ENCODE measurements around the gene MTHFS. TPM values are rescaled to one million over a fixed set of nuclear protein-coding genes. Genes with fewer than 3 reads are reported as not detected.

MTHFS gene
- total RNA-seq, 4 donors from 2014 or later: 6.9 to 16.9 (median 16.3) TPM

- TF ChIP-seq EP300 (IDR thresholded peaks at IDR 0.05) (no peak), POLR2A (IDR thresholded peaks at IDR 0.05) (no peak)
- TF ChIP-seq, protein P1, sequence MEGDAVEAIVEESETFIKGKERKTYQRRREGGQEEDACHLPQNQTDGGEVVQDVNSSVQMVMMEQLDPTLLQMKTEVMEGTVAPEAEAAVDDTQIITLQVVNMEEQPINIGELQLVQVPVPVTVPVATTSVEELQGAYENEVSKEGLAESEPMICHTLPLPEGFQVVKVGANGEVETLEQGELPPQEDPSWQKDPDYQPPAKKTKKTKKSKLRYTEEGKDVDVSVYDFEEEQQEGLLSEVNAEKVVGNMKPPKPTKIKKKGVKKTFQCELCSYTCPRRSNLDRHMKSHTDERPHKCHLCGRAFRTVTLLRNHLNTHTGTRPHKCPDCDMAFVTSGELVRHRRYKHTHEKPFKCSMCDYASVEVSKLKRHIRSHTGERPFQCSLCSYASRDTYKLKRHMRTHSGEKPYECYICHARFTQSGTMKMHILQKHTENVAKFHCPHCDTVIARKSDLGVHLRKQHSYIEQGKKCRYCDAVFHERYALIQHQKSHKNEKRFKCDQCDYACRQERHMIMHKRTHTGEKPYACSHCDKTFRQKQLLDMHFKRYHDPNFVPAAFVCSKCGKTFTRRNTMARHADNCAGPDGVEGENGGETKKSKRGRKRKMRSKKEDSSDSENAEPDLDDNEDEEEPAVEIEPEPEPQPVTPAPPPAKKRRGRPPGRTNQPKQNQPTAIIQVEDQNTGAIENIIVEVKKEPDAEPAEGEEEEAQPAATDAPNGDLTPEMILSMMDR (IDR thresholded peaks at IDR 0.05): no peak
- peaks cover 0 to 12% (median 0%) of the 10 kb centered on the region in 4 donors for H3K9me3 ChIP-seq
- DNase-seq (ENCODE audit: low spot score in 2 of 2): no peak
- no peaks in the 10 kb centered on the region for H3K27me3 ChIP-seq
- H3K4me3 ChIP-seq: no peak overlapping the region
- no peaks in the 10 kb centered on the region for H3K36me3 ChIP-seq
- 82 to 87% methylated on average over 2 of the region's 2 CpGs for WGBS, 2 donors
- H3K4me1 ChIP-seq: no peaks in the 10 kb centered on the region
- no peak overlapping the region for H3K27ac ChIP-seq
These were observed 76.0 kb downstream of the MTHFS start for GRCh38 chr15:79820820-79821219.

GRCh38 chr15:79820176-79820575 is 76.6 kb downstream of the MTHFS start:
- H3K27ac ChIP-seq: no peak overlapping the region
- no peak overlapping the region for H3K4me3 ChIP-seq
- peaks cover 0 to 12% (median 0%) of the 10 kb centered on the region in 4 donors for H3K9me3 ChIP-seq
- H3K4me1 ChIP-seq: no peaks in the 10 kb centered on the region
- no peaks in the 10 kb centered on the region for H3K36me3 ChIP-seq
- no peak for DNase-seq (ENCODE audit: low spot score in 2 of 2)
- H3K27me3 ChIP-seq: no peaks in the 10 kb centered on the region
- TF ChIP-seq, protein P1 (IDR thresholded peaks at IDR 0.05): no peak
- TF ChIP-seq EP300 (IDR thresholded peaks at IDR 0.05) (no peak), POLR2A (IDR thresholded peaks at IDR 0.05) (no peak)

DNA sequence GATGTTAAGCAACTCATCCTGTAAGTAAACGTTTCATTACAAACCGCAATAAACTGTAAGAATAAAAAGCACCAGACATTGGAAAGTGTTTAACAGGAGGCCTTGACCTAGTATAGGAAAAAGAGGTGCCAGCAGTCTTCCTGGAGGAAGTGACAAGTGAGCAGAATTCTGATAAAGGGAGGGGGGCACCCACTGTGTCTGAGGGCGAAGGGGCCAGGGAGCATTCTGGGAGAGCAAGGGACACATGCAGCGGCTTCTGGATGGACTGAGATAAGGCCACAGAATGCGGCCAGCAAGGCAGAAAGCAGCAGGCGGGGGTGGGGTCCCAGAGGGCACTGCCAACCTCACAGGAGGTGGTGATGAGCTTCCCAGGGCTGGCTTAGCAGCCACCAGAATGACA is 80.2 kb downstream of the MTHFS start:
- 75 to 81% methylated on average over 6 of the region's 6 CpGs for WGBS, 2 donors
- Histone ChIP-seq H3K4me1 (peaks cover 0 to 9% (median 0%) of the 10 kb centered on the region in 4 donors), H3K4me3 (no peak overlapping the region), H3K36me3 (no peaks in the 10 kb centered on the region), H3K27ac (no peak overlapping the region), H3K9me3 (peaks cover 0 to 12% (median 0%) of the 10 kb centered on the region in 4 donors), H3K27me3 (no peaks in the 10 kb centered on the region)
- TF ChIP-seq EP300 (IDR thresholded peaks at IDR 0.05) (no peak), POLR2A (IDR thresholded peaks at IDR 0.05) (no peak)
- TF ChIP-seq, protein P1 (IDR thresholded peaks at IDR 0.05): no peak
- no peak for DNase-seq (ENCODE audit: low spot score in 2 of 2)

GRCh38 chr15:79815468-79815867 is 81.3 kb downstream of the MTHFS start:
- Histone ChIP-seq H3K4me1 (peaks cover 0 to 9% (median 0%) of the 10 kb centered on the region in 4 donors), H3K27me3 (no peaks in the 10 kb centered on the region), H3K36me3 (no peaks in the 10 kb centered on the region), H3K27ac (no peak overlapping the region), H3K4me3 (no peak overlapping the region), H3K9me3 (peaks cover 0 to 8% (median 0%) of the 10 kb centered on the region in 4 donors)
- 74 to 81% methylated on average over 5 of the region's 5 CpGs for WGBS, 2 donors
- DNase-seq (ENCODE audit: low spot score in 2 of 2): no peak
- TF ChIP-seq, protein P1 (IDR thresholded peaks at IDR 0.05): no peak
- TF ChIP-seq EP300 (IDR thresholded peaks at IDR 0.05) (no peak), POLR2A (IDR thresholded peaks at IDR 0.05) (no peak)

DNA sequence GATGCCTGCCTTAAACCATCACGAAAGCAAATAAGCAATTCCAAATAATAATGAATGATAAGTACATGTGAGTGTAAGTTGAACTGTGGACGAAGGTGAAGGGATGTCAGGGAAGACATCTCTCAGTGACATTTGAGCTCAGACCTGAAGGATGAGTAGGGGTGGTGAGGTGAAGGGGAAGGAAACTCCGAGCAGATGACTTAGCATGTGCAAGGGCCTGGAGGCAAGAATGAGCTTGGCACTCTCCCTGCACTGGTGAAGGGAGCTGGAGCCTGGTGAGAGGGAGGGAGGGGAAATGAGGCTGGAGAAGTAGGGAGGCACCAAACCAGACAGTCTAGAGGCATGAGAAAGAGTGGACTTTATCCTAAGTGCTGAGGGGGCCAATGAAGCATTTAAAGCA is 84.3 kb downstream of the MTHFS start:
- H3K27ac ChIP-seq: no peak overlapping the region
- no peak overlapping the region for H3K4me3 ChIP-seq
- no peaks in the 10 kb centered on the region for H3K27me3 ChIP-seq
- TF ChIP-seq, protein P1 (IDR thresholded peaks at IDR 0.05): no peak
- TF ChIP-seq POLR2A (IDR thresholded peaks at IDR 0.05): no peak
- TF ChIP-seq EP300 (IDR thresholded peaks at IDR 0.05): no peak
- H3K9me3 ChIP-seq: peaks cover 0 to 3% (median 0%) of the 10 kb centered on the region in 4 donors
- WGBS, 2 donors: 75 to 87% methylated on average over 3 of the region's 3 CpGs
- H3K4me1 ChIP-seq: peaks cover 0 to 9% (median 0%) of the 10 kb centered on the region in 4 donors
- H3K36me3 ChIP-seq: no peaks in the 10 kb centered on the region
- no peak for DNase-seq (ENCODE audit: low spot score in 2 of 2)
